ENCODE results near the gene CAMK2A. TPM values are rescaled to one million over a fixed set of nuclear protein-coding genes. Genes with fewer than 3 reads are reported as not detected.

CAMK2A gene
- polyA plus RNA-seq, 1 of the 3 experiments (the other 2 are of a cell fraction), result 0.10 TPM

- 72% methylated on average over 6 of the region's 6 CpGs for WGBS (ENCODE audit: low lambda C conversion rate)
- ChIA-PET CTCF (no interaction called here), POLR2A (no interaction called here)
Observed at GRCh38 chr5:150313921-150314716, 24.5 kb upstream of the CAMK2A start.

DNA sequence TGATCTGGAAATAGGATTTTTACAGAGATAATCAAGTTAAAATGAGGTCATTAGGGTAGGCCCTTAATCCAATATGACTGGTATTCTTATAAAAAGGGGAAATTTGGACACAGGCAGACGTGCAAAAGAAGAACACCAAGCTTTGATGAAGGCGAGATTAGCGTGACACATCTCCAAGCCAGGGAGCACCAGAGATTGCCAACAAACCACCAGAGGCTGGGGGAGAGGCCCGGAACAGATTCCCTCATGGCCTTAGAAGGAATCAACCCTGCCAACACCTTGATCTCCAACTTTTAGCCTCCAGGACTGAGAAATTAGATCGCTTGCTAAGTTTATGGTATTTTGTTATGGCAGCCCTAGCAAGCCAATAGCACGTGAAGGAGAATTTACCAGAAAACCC lies 23.9 kb upstream of the CAMK2A start:
- WGBS (ENCODE audit: low lambda C conversion rate), result 91% methylated on average over 6 of the region's 6 CpGs
- peaks cover 23% of the 10 kb centered on the region for H3F3A ChIP-seq (replicated peaks; ENCODE audit: insufficient read depth)
- TF ChIP-seq POLR2AphosphoS5 (IDR thresholded peaks at IDR 0.05; ENCODE audit: low read depth, low read length) (no peak), RAD21 (IDR thresholded peaks at IDR 0.05; ENCODE audit: low read length) (no peak), NFIC (IDR thresholded peaks at IDR 0.05; ENCODE audit: borderline replicate concordance) (no peak), GATA2 (CRISPR knock-in tag; IDR thresholded peaks at IDR 0.05) (no peak), SMC3 (IDR thresholded peaks at IDR 0.05; ENCODE audit: low read depth, low read length) (no peak), RFX5 (IDR thresholded peaks at IDR 0.05; ENCODE audit: low read length) (no peak), FOSL2 (IDR thresholded peaks at IDR 0.05; ENCODE audit: borderline replicate concordance, low read depth) (no peak), TAF1 (IDR thresholded peaks at IDR 0.05; ENCODE audit: borderline replicate concordance, low read depth, low read length) (no peak), RCOR1 (IDR thresholded peaks at IDR 0.05; ENCODE audit: low read length) (no peak), FOXM1 (IDR thresholded peaks at IDR 0.05; ENCODE audit: low read depth) (no peak)
- POLR2A ChIA-PET, result no interaction called here
- H3K36me3 ChIP-seq (replicated peaks in 1 of 2; ENCODE audit: control insufficient read depth in 1 of 2, insufficient read depth in 2 of 2, low read length in 1 of 2), result no peaks in the 10 kb centered on the region
- H3K4me1 ChIP-seq (ENCODE audit: control insufficient read depth in 1 of 2, insufficient read depth in 2 of 2, low read depth in 1 of 2, low read length in 1 of 2), result peaks cover 19 to 26% of the 10 kb centered on the region in 2 experiments
- H3K9me3 ChIP-seq, result no peaks in the 10 kb centered on the region
- H3K4me2 ChIP-seq, result no peak overlapping the region
- CTCF ChIA-PET, result no interaction called here
- H3K9ac ChIP-seq, result no peak overlapping the region
- DNase-seq, result no peak
- H4K20me1 ChIP-seq (ENCODE audit: insufficient read depth), result no peaks in the 10 kb centered on the region
- no peaks in the 10 kb centered on the region for H3K9me2 ChIP-seq
- no peak overlapping the region for H3K4me3 ChIP-seq (ENCODE audit: low read depth in 2 of 2, low read length in 1 of 2)
- no peak overlapping the region for H3K27ac ChIP-seq (ENCODE audit: low read depth in 2 of 2, low read length in 1 of 2)
- no peaks in the 10 kb centered on the region for H3K27me3 ChIP-seq (ENCODE audit: insufficient read depth)
- no peaks in the 10 kb centered on the region for H3K79me2 ChIP-seq (ENCODE audit: insufficient read depth)
- no peak overlapping the region for H2AFZ ChIP-seq (ENCODE audit: low read depth)

More at GRCh38 chr5:150313921-150314716, 24.5 kb upstream of the CAMK2A start:
- no peak overlapping the region for H3K9ac ChIP-seq
- H3K27ac ChIP-seq (ENCODE audit: low read depth in 2 of 2, low read length in 1 of 2), result peak overlapping the region in 1 of 2 experiments; percentile 23; a peak in 1 of 4 replicates
- H3K4me1 ChIP-seq (ENCODE audit: control insufficient read depth in 1 of 2, insufficient read depth in 2 of 2, low read depth in 1 of 2, low read length in 1 of 2), result peaks cover 25 to 31% of the 10 kb centered on the region in 2 experiments
- H3K36me3 ChIP-seq (replicated peaks in 1 of 2; ENCODE audit: control insufficient read depth in 1 of 2, insufficient read depth in 2 of 2, low read length in 1 of 2), result no peaks in the 10 kb centered on the region
- H3K9me3 ChIP-seq, result no peaks in the 10 kb centered on the region
- no peak overlapping the region for H3K4me2 ChIP-seq
- no peaks in the 10 kb centered on the region for H3K79me2 ChIP-seq (ENCODE audit: insufficient read depth)
- no peak overlapping the region for H3K4me3 ChIP-seq (ENCODE audit: low read depth in 2 of 2, low read length in 1 of 2)
- TF ChIP-seq, protein P1, sequence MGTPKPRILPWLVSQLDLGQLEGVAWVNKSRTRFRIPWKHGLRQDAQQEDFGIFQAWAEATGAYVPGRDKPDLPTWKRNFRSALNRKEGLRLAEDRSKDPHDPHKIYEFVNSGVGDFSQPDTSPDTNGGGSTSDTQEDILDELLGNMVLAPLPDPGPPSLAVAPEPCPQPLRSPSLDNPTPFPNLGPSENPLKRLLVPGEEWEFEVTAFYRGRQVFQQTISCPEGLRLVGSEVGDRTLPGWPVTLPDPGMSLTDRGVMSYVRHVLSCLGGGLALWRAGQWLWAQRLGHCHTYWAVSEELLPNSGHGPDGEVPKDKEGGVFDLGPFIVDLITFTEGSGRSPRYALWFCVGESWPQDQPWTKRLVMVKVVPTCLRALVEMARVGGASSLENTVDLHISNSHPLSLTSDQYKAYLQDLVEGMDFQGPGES (IDR thresholded peaks at IDR 0.05; ENCODE audit: low read depth, low read length), result no peak
- TF ChIP-seq NFIC (IDR thresholded peaks at IDR 0.05; ENCODE audit: borderline replicate concordance), result no peak
- no peak for TF ChIP-seq TEAD4 (IDR thresholded peaks at IDR 0.05; ENCODE audit: borderline replicate concordance, insufficient read depth)
- TF ChIP-seq SMC3 (IDR thresholded peaks at IDR 0.05; ENCODE audit: low read depth, low read length), result no peak
- TF ChIP-seq ELF1 (IDR thresholded peaks at IDR 0.05), result no peak
- TF ChIP-seq EZH2phosphoT487 (IDR thresholded peaks at IDR 0.05; ENCODE audit: borderline replicate concordance, low read depth), result no peak
- TF ChIP-seq GATA2 (CRISPR knock-in tag; IDR thresholded peaks at IDR 0.05), result no peak
- TF ChIP-seq YY1 (IDR thresholded peaks at IDR 0.05; ENCODE audit: low read depth), result no peak
- no peak for TF ChIP-seq PBX3 (IDR thresholded peaks at IDR 0.05)
- no peak for TF ChIP-seq USF2 (IDR thresholded peaks at IDR 0.05; ENCODE audit: borderline replicate concordance, low read depth, low read length)
- TF ChIP-seq NRF1 (IDR thresholded peaks at IDR 0.05; ENCODE audit: low read depth, low read length), result no peak
- TF ChIP-seq MXI1 (IDR thresholded peaks at IDR 0.05; ENCODE audit: low read depth, low read length), result no peak
- no peaks in the 10 kb centered on the region for H3K9me2 ChIP-seq
- H4K20me1 ChIP-seq (ENCODE audit: insufficient read depth), result no peaks in the 10 kb centered on the region
- H3F3A ChIP-seq (replicated peaks; ENCODE audit: insufficient read depth), result peaks cover 29% of the 10 kb centered on the region
- H3K27me3 ChIP-seq (ENCODE audit: insufficient read depth), result no peaks in the 10 kb centered on the region
- no peak for DNase-seq
- H2AFZ ChIP-seq (ENCODE audit: low read depth), result 0 out of 2 replicates have a peak overlapping the region, but pooled peaks have one; percentile 52
